Activated CD4-positive, CD25-positive, alpha-beta regulatory T cell (primary cell): ENCODE results near the gene RWDD4.
"Not testable (repeated sequence)": the region's sequence is repeated elsewhere in the genome, so short reads cannot be mapped to it uniquely, and the experiment has no call there.

ENCODE experiments used
- DNase-seq, 4 experiments: peaks; one replicate each; lab custom pipeline; 2025; lab: John Stamatoyannopoulos, UW

RWDD4 gene

GRCh38 chr4:183635741-183636140 lies 23.2 kb downstream of the RWDD4 start:
- no peak for DNase-seq

GRCh38 chr4:183635321-183635720 lies 23.7 kb downstream of the RWDD4 start:
- no peak for DNase-seq

- no peak for DNase-seq
Observed at GRCh38 chr4:183633476-183634400, 25.2 kb downstream of the RWDD4 start.

- peak in 1 of 4 experiments; percentile 2 for DNase-seq
Observed at GRCh38 chr4:183632689-183633088, 26.3 kb downstream of the RWDD4 start.

- no peak for DNase-seq
Observed at GRCh38 chr4:183631577-183632198, 27.3 kb downstream of the RWDD4 start.

- no peak for DNase-seq
Observed at GRCh38 chr4:183627979-183628588, 30.9 kb downstream of the RWDD4 start.

- not testable (repeated sequence) for DNase-seq
Observed at GRCh38 chr4:183627286-183627685, 31.7 kb downstream of the RWDD4 start.

GRCh38 chr4:183626168-183626567 lies 32.8 kb downstream of the RWDD4 start:
- DNase-seq: no peak

- no peak for DNase-seq
Observed at GRCh38 chr4:183624548-183624947, 34.4 kb downstream of the RWDD4 start.

- no peak for DNase-seq
Observed at GRCh38 chr4:183621875-183622274, 37.1 kb downstream of the RWDD4 start.

GRCh38 chr4:183620421-183620820 lies 38.6 kb downstream of the RWDD4 start:
- DNase-seq: no peak

GRCh38 chr4:183618681-183619080 lies 40.3 kb downstream of the RWDD4 start:
- DNase-seq: no peak

GRCh38 chr4:183617075-183617474 lies 41.9 kb downstream of the RWDD4 start:
- DNase-seq: no peak

GRCh38 chr4:183612329-183613250 lies 46.4 kb downstream of the RWDD4 start:
- DNase-seq: no peak

- no peak for DNase-seq
Observed at GRCh38 chr4:183611210-183611830, 47.7 kb downstream of the RWDD4 start.

- DNase-seq: no peak
Observed at GRCh38 chr4:183610613-183611012, 48.4 kb downstream of the RWDD4 start.

GRCh38 chr4:183610033-183610432 lies 49.0 kb downstream of the RWDD4 start:
- DNase-seq: no peak

GRCh38 chr4:183609151-183609550 lies 49.8 kb downstream of the RWDD4 start:
- DNase-seq: no peak

GRCh38 chr4:183607894-183608293 lies 51.1 kb downstream of the RWDD4 start:
- no peak for DNase-seq

GRCh38 chr4:183602557-183603027 lies 56.4 kb downstream of the RWDD4 start:
- DNase-seq: no peak

GRCh38 chr4:183601381-183601780 lies 57.6 kb downstream of the RWDD4 start:
- no peak for DNase-seq
